Daoy (cell line): ENCODE results near the gene KRTAP10-7. TPM values are rescaled to one million over a fixed set of nuclear protein-coding genes. Genes with fewer than 3 reads are reported as not detected.
"Not testable (repeated sequence)": the region's sequence is repeated elsewhere in the genome, so short reads cannot be mapped to it uniquely, and the experiment has no call there.

Experiments used
- DNase-seq: peaks from one replicate; pipeline ENCODE4 v3.0.0-alpha.2; 2015; ENCODE audit warnings: low read depth
- total RNA-seq: library from RNA; depleted of rRNA; stranded (reverse); fragments of >200 nt; shearing (Covaris generic); gene quantifications from 2 replicates; pipeline ENCODE4 v1.2.3, GENCODE V29; 2014

KRTAP10-7 gene
- total RNA-seq, 1 experiment from 2014 or later: not detected

DNA sequence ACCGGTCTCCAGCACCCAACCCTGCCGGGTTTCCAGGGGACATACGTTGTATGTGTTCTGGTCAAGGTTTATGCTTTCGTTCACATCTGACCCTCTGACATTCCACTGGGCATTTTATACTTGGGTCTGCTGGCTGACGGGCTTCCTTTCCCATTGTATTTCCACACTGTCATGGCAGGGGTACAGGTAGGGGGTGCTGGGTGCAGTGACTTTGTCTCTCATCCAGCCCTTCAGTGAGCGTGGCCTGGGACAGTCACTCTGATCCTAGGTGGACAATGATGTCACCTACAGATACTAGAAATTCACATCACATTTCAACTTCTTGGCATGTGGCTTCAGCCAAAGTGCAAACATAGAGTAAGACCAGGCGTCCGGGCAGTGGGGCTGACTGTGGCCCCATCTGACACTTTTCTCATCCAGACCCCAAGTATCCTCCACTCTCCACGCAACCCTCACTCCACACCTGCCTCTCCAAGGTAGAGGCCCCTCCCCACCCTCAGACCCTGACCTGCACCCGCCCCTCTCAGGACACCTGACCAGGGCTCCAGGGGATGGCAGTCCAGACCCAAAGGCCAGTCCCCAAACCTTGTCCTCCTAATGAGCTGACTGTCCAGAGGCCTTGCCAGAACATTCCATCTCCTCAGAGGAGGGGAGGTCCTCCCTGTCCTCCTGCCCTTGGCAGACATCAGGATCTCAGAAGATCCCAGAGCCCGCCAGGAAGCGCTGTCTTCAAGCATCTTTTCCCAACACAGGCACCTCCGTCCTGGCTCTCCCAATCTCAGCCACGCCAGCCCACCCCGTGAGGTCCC, 36.0 kb downstream of the KRTAP10-7 start:
- no peak for DNase-seq

DNA sequence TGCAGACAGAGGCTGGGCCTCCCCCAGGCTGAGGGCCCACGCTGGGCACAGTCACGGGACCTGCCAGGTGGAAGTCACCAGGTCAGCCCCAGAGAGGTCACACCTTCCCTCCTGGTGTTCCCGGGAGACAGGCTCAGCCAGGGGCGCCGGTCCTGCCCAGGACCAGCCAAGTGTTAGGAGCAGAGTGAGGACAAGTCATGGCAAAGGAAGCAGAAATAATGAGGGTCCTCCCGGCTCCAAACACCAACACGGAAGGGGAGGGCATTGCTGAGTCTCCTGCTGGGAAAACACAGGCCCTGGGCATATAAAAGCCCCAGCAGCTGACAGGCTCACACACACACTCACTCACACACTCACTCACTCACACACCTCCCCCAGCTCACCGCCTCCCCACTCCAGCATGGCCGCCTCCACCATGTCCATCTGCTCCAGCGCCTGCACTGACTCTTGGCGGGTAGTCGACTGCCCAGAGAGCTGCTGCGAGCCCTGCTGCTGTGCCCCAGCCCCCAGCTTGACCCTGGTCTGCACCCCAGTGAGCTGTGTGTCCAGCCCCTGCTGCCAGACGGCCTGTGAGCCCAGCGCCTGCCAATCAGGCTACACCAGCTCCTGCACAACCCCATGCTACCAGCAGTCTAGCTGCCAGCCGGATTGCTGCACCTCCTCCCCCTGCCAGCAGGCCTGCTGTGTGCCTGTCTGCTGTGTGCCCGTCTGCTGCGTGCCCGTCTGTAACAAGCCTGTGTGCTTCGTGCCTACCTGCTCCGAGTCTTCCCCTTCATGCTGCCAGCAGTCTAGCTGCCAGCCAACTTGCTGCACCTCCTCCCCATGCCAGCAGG, 36.8 kb downstream of the KRTAP10-7 start, which contains the start of gene KRTAP10-10:
TSS of gene KRTAP10-10 (plus strand) at position 339 of the 833 bp plus-strand sequence. CDS start at position 401, 62 bp downstream.
- no peak for DNase-seq

- not testable (repeated sequence) for DNase-seq
Measured at GRCh38 chr21:44637851-44638348, 37.5 kb downstream of the KRTAP10-7 start.

DNA sequence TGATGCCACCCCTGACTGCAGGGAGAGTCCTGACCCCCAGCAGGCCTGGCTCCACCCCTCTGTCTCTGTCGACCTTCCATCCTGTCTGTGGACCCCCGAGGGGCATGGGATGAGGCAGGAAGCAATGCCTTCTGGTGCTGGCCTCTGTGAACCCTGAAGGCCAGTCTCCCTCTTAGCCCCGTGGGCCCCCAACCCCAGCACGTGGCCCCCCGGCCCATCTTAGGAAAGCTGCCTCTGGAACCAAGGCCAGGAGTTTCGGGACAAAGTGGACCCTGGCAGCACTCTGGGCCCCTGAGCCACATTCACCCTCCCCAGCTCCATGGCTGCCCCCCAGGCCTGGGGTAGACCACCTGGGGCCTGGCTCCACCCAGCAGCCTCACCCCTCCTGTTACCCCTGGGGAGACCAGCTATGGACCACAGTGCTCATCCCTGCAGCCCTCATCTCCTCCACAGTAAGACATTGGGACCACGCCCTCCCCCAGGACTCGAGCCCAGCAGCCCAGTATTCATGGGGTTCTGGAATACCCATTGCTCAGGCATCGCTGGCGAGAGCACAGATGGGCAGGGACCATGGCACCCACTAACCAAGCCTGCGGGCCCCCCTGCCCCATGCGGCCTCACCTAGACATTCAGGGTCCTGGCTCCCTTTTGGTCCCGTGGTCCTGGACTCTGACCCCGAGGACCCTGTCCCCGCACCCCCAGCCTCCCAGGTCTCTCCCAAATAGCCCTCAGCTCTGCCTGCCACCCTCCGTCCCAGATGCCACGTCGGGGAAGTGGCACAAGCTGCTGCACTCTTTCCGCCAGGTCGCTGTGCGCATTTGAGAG, 38.3 kb downstream of the KRTAP10-7 start:
- not testable (repeated sequence) for DNase-seq

DNA sequence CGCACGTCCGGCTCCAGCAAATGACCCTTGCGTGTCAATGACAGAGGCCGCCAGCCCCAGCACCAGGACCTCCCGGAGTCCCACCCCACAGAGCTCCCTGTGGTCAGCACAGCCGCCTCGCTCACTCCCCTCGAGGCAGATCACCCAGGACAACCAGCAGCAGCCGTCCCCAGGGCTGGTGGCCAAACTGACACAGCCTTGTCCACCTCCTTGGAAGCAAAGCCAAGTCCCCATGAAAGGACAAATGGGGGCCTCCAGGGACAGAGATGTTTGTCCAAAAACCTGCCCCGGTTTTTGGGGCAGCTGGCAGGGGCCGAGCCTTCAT, 38.9 kb downstream of the KRTAP10-7 start:
- no peak for DNase-seq

DNA sequence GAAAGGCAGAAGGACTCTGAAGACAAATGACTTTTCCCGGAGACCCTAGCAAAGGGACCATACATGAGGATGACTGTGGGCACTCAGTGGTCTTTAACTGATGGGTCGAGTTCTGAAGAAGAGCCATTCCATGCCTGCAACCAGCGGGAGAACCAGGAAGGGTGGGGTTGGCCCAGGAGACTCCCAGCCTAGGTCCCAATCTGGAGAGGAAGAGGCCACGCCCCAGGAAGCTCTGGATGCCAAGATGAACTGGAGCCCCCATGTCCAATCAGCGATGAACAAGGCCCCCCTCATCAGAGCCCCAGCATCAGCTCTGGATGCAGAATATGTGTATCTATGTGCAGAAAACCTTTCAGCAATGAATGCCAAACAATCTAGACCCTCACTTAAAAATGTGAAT, 40.4 kb downstream of the KRTAP10-7 start:
- no peak for DNase-seq

- DNase-seq: no peak
Measured at GRCh38 chr21:44643741-44644310, 43.4 kb downstream of the KRTAP10-7 start.

- DNase-seq: no peak
Measured at GRCh38 chr21:44644878-44645277, 44.5 kb downstream of the KRTAP10-7 start.

GRCh38 chr21:44646366-44647221, 46.2 kb downstream of the KRTAP10-7 start, which contains the start of gene KRTAP10-11:
Gene KRTAP10-11 (plus strand): TSS chr21:44646414. CDS start chr21:44646459, 45 bp downstream.
- not testable (repeated sequence) for DNase-seq

DNA sequence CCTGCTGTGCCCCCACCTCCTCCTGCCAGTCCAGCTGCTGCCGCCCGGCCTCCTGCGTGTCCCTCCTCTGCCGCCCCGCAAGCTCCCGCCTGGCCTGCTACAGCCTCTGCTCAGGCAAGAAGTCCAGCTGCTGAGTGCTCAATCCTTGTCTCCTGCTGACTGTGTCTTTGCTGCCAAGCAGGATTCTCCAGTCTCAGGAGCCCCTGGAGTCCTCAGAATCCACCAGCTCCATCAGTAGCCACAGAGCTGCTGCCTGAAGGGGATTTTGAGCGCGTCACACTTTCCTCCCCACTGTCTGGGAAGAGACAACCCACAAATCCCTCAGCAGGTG, 46.8 kb downstream of the KRTAP10-7 start:
- DNase-seq: no peak

- no peak for DNase-seq
Measured at GRCh38 chr21:44648557-44649311, 48.3 kb downstream of the KRTAP10-7 start.

DNA sequence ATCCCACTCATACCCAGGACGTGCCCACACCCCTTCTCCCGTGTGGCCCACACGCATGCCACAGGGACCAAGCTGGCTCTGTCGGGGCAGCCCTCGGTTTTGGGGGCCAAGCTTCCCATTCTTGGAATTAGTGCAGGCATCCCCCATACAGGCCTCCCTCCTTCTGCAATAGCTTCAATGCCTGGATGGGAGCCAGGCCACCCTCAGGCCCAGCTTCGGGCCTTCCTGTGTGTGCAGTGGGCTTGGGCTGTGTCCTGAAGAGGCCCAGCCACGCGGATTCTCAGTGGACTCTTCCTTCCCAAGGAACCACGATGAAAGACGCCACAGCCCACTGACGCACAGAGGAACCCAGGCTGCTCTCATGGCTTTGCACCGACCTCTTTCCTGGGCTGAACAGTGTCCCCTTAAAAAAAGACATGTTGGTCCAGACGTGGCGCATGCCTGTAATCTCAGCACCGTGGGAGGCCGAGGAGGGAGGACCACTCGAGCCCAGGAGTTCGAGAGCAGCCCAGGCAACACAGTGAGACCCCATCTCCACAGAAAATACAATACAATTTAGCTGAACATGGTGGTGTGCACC, 49.2 kb downstream of the KRTAP10-7 start:
- no peak for DNase-seq

GRCh38 chr21:44650265-44650972, 50.0 kb downstream of the KRTAP10-7 start:
- DNase-seq: no peak

DNA sequence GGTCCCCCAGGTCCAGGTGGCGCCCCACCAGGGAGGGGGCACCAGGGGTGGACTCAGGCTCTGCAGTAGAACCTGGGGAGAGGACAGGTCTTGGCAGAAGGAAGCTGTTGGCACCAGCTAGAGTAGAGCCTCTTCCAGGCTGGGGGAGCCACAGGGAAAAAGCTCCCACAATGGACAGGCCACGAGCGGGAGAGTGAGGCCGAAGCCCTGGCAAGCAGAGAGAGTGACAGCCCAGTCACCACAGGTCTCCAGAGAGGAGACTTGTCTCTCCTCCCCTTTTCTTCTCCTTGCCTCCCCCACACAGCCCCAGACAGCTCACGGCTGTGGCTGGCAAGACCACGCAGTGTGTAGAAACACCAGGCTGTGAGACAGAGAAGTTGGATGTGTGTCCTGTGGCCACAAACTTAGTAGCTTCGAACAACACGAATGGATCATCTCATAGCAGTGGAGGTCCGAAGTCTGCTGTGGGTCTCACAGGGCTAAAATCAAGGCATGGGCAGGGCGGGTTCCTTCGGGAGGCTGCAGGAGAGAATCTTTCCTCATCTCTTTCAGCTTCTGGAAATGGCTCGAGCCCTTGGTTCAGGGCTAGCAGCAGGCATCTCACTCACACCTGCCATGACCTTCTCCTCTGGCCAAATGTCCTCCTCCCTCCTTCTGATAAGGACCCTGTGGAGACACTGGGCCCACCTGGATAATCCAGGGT, 50.7 kb downstream of the KRTAP10-7 start:
- no peak for DNase-seq
